Muscle layer of duodenum (tissue), 2 donors: Measurements from ENCODE around the gene SPAG9.
"Not testable (repeated sequence)": the region's sequence is repeated elsewhere in the genome, so short reads cannot be mapped to it uniquely, and the experiment has no call there.

Experiments used
- H3K27ac ChIP-seq: one replicate; pipeline ENCODE4 v1.7.0; 2013; ENCODE audit warnings: mild to moderate bottlenecking, low read length
- H3K27me3 ChIP-seq: one replicate; pipeline ENCODE4 v1.7.0; 2013; ENCODE audit warnings: low read depth, mild to moderate bottlenecking, control low read depth, low read length
- H3K36me3 ChIP-seq, 2 donors: one replicate each; pipeline ENCODE4 v1.7.0; 2013; ENCODE audit warnings: low read length in 2 of 2, control low read depth in 1 of 2, mild to moderate bottlenecking in 1 of 2; ENCODE audit not compliant: insufficient read depth in 2 of 2, control insufficient read depth in 1 of 2
- H3K4me1 ChIP-seq, 2 donors: one replicate each; pipeline ENCODE4 v1.7.0; 2013; ENCODE audit warnings: low read length in 2 of 2, mild to moderate bottlenecking in 2 of 2, control low read depth in 1 of 2, moderate library complexity in 1 of 2; ENCODE audit not compliant: insufficient read depth in 2 of 2, control insufficient read depth in 1 of 2
- H3K4me3 ChIP-seq, 2 donors: one replicate each; pipeline ENCODE4 v1.7.0; 2013; ENCODE audit warnings: low read length in 2 of 2, low read depth in 1 of 2, mild to moderate bottlenecking in 1 of 2
- H3K9me3 ChIP-seq, 2 donors: one replicate each; pipeline ENCODE4 v1.7.0; 2013; ENCODE audit warnings: low read length in 2 of 2, control low read depth in 1 of 2, mild to moderate bottlenecking in 1 of 2; ENCODE audit not compliant: control insufficient read depth in 1 of 2
- donor health status: healthy.

Gene SPAG9

GRCh38 chr17:50947782-50948543, 172.7 kb downstream of the SPAG9 start:
- Histone ChIP-seq H3K9me3 (no peaks in the 10 kb centered on the region), H3K4me3 (no peak overlapping the region), H3K36me3 (no peaks in the 10 kb centered on the region), H3K27ac (peak overlapping the region; percentile 92), H3K4me1 (peaks cover 16 to 43% of the 10 kb centered on the region in 2 donors), H3K27me3 (no peaks in the 10 kb centered on the region)

- no peaks in the 10 kb centered on the region for H3K36me3 ChIP-seq
- H3K4me1 ChIP-seq, result peaks cover 16 to 43% of the 10 kb centered on the region in 2 donors
- no peak overlapping the region for H3K4me3 ChIP-seq
- H3K27ac ChIP-seq, result peak overlapping the region; percentile 92
- no peaks in the 10 kb centered on the region for H3K9me3 ChIP-seq
- no peaks in the 10 kb centered on the region for H3K27me3 ChIP-seq
These were observed 173.5 kb downstream of the SPAG9 start for GRCh38 chr17:50946891-50947781.

DNA sequence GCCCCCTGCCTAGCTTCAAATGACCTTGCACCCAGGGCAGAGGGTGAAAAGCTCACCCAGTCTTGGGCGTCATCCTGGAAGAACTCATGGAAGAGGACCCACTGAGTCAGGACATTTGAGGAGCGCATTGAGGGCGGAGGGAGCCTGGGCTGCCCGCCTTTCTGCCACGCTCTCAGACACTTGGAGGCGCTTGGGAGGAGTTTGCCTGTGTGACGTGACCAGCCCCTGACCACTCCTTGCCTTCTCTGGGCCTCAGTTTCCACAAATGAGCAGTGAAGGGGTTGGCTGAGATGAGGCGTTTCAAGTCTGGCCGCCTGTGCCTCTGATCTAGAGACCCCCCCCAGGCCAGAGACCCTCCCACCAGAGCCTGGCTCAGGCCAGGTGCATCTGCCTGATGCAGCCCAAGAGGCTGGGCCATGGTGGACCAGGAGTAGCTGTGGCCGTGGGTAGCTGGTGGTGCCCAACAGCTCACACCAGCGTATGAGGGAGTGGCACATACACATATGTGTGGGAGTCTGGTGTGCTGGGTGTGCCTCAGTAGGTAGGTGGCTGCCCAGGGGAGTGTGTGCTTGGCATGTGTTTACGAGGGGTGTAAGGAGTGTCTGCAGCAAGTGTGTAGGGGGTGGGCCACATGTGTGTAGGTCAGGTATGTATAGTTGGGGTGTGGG, 174.3 kb downstream of the SPAG9 start:
- H3K27ac ChIP-seq, result no peak overlapping the region
- no peaks in the 10 kb centered on the region for H3K9me3 ChIP-seq
- H3K4me3 ChIP-seq, result no peak overlapping the region
- H3K36me3 ChIP-seq, result no peaks in the 10 kb centered on the region
- H3K4me1 ChIP-seq, result peaks cover 16 to 43% of the 10 kb centered on the region in 2 donors
- H3K27me3 ChIP-seq, result no peaks in the 10 kb centered on the region

DNA sequence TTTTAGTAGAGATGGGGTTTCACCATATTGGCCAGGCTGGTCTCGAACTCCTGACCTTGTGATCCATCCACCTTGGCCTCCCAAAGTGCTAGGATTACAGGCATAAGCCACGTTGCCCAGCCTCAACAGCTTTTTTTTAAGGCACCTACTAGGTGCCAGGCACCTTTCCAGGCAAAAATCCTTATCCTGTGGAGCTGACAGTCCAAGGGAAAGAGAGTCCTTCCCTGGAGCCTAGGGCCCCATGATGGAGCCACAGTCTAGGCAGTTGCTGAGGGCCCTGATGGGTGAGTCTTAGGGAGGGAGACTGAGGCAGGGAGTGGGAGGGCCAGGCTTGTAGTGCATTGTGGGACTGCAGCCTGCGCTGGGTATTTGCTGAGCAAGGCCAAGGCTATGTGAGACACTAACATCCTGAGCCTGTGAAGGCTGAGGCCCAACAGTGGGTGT, 174.9 kb downstream of the SPAG9 start:
- H3K4me1 ChIP-seq, result peaks cover 13 to 41% of the 10 kb centered on the region in 2 donors
- H3K4me3 ChIP-seq, result no peak overlapping the region
- H3K27me3 ChIP-seq, result no peaks in the 10 kb centered on the region
- no peaks in the 10 kb centered on the region for H3K36me3 ChIP-seq
- no peak overlapping the region for H3K27ac ChIP-seq
- no peaks in the 10 kb centered on the region for H3K9me3 ChIP-seq

DNA sequence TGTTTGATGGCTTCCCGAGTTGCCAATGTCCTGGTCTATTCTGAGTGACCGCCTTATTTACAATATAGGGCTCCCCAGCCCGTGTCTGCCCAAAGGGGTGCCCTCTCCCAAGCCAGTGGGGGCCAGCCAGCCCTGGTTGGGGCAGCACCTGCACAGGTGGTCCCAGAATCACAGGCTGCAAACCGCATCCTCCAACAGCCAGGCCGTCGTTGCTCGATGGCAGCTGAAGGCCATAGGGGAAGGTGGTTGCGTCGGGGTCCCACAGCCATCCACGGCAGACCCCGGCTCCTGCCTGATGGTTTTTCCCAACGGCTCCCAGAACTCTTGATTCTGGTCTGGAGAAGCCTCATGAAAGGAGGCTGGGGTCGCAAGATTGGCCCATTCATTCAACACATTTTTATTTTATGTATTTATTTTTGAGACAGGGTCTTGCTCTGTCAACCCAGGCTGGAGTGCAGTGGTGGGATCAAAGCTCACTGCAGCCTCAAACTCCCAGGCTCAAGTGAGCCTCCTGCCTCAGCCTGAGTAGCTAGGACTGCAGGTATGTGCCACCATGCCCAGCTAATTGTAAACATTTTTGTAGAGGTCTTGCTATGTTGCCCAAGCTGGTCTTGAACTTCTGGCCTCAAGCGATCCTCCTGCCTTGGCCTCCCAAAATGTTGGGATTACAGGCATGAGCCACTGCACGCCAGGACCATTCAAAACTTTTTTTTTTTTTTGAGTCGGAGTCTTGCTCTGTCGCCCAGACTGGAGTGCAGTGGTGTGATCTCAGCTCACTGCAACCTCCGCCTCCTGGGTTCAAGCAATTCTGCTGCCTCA, 175.6 kb downstream of the SPAG9 start:
- peak overlapping the region in 1 of 2 donors; percentile 64 for H3K4me3 ChIP-seq
- no peaks in the 10 kb centered on the region for H3K9me3 ChIP-seq
- H3K36me3 ChIP-seq, result no peaks in the 10 kb centered on the region
- H3K27me3 ChIP-seq, result no peaks in the 10 kb centered on the region
- no peak overlapping the region for H3K27ac ChIP-seq
- H3K4me1 ChIP-seq, result peaks cover 6 to 34% of the 10 kb centered on the region in 2 donors

DNA sequence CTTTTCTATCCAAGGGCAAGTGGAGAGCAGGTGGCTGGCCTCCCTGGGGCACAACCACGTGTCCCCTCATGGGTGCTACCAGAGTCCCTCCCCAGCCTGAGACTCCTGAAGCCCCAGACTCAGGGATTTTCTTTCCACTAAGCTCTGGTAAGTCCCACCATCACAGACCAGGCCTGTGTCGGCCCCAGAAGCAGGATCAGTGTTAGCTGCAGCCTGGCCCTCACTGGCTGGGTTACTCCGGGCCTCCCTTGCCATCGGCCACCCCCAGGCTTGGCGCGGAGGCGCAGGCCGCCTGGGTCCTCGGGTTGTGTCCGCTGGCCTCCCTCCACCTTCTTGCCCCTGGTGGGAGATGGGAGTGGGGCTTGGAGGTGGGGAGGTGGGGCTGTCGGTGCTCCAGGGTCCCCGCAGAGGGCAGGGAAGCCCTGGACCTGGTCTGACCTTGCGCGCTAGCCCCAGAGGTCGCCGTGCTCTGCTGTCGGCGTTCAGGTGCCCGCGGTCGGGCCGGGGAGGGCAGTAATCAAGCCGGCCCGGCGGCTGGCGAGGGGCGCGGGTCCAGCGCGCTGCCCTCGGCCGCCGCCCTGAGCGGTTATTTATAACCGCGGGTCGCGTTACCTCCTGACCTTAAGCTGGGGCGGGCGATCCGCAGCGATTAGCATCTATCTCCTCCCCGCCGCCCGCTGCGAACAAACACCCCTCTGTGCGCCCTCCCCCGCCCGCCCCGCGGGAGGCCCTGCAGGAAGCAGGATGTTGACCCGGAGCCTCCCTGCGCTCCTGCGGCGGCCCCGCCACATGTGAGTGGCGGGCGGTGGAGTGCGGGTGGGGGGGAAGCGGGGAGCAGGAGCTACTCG, 176.4 kb downstream of the SPAG9 start:
- no peaks in the 10 kb centered on the region for H3K27me3 ChIP-seq
- H3K4me1 ChIP-seq, result peaks cover 0 to 26% of the 10 kb centered on the region in 2 donors
- no peaks in the 10 kb centered on the region for H3K36me3 ChIP-seq
- H3K4me3 ChIP-seq, result peak overlapping the region; percentile 53 to 64
- H3K27ac ChIP-seq, result peak overlapping the region; percentile 91
- no peaks in the 10 kb centered on the region for H3K9me3 ChIP-seq

GRCh38 chr17:50943575-50943933, 177.1 kb downstream of the SPAG9 start:
- H3K4me1 ChIP-seq, result peaks cover 0 to 22% of the 10 kb centered on the region in 2 donors

DNA sequence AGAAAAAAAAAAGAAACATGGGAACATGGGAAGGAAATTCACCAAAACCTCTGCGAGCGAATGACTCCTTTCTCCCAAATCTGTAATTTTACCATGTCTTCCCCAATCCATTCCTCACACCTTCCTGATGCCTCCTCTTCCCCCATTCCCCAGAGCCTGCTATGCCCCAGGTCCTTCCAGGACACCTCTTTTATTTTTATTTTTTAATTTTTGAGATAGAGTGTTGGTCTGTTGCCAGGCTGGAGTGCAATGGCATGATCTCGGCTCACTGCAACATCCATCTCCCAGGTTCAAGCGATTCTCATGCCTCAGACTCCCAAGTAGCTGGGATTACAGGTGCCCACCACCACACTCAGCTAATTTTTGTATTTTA, 179.0 kb downstream of the SPAG9 start:
- H3K27me3 ChIP-seq, H3K27ac ChIP-seq, H3K9me3 ChIP-seq, H3K4me3 ChIP-seq, H3K36me3 ChIP-seq: not testable (repeated sequence)
- peaks cover 0 to 11% of the 10 kb centered on the region in 2 donors for H3K4me1 ChIP-seq

More at GRCh38 chr17:50943575-50943933, 177.1 kb downstream of the SPAG9 start:
- peak overlapping the region; percentile 91 for H3K27ac ChIP-seq
- H3K36me3 ChIP-seq, result no peaks in the 10 kb centered on the region
- H3K9me3 ChIP-seq, result no peaks in the 10 kb centered on the region
- H3K27me3 ChIP-seq, result no peaks in the 10 kb centered on the region
- H3K4me3 ChIP-seq, result peak overlapping the region; percentile 53 to 64

DNA sequence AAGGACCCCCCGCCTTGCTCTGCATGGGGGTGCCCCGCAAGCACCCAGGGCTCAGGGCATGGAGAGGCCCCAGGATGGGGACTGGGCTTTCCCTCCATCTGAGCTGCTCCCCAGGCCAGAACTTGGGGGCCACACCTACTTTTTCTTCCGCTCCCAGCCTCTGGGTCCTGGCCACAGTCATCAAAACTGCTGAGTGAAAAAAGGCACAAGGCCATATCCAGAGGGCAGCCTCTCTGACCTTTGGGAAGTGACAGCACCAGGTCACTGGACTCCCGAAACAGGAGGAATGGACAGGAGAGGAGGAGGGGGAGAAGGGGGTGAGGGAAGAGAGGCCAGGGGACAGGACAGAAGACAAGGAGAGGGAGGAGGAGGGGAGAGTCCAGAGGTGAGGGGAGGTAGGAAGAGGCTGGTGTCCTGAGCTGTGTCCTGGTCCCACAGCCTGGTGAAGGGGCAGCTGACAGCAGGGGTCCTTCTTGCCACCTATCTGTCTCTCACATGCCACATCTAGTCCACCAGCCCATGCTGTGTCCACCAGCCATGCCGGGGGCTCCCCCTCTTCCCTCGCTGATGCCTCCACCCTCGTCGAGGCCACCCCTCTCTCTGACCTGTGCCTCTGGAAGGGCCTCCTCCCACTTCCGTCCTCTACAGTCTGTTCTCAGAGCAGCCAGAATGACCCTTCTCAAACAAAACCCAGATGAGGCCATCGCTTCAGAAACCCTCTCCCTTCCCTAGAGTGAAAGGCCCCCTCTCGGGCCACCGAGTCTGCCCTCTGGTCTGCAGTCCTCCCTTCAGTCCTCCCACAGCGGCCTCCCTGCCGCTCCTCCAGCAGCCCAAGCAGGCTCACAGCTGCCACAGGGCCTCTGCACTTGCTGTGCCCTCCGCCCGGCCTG, 180.6 kb downstream of the SPAG9 start:
- Histone ChIP-seq H3K27ac (no peak overlapping the region), H3K36me3 (no peaks in the 10 kb centered on the region), H3K4me1 (peaks cover 6 to 11% of the 10 kb centered on the region in 2 donors), H3K4me3 (no peak overlapping the region), H3K9me3 (no peaks in the 10 kb centered on the region), H3K27me3 (no peaks in the 10 kb centered on the region)
